Measurements from ENCODE around the gene TXNL4B. TPM values are rescaled to one million over a fixed set of nuclear protein-coding genes. Genes with fewer than 3 reads are reported as not detected.

TXNL4B gene
- total and polyA plus RNA-seq, 8 donors: 0.87 to 23.3 (median 6.5) TPM

GRCh38 chr16:72108353-72109102, 15.1 kb upstream of the TXNL4B start:
- WGBS, 5 donors: 83 to 92% (median 87%) methylated on average over 13 to 16 of the region's 16 CpGs

GRCh38 chr16:72107371-72107770, 14.0 kb upstream of the TXNL4B start:
- DNase-seq: no peak
- WGBS, 5 donors: 93 to 98% (median 95%) methylated on average over 12 to 17 of the region's 17 CpGs
- Histone ChIP-seq H3K4me3 (no peak overlapping the region), H3K9me3 (no peaks in the 10 kb centered on the region), H3K27ac (no peak overlapping the region), H3K27me3 (no peaks in the 10 kb centered on the region), H3K36me3 (peaks cover 97 to 100% (median 100%) of the 10 kb centered on the region in 4 donors), H3K4me1 (no peaks in the 10 kb centered on the region)
- intact Hi-C loops (cut with DNase I; ENCODE audit: low total_unique reads): no loop called here
- TF ChIP-seq POLR2AphosphoS5 (IDR thresholded peaks at IDR 0.05): no peak
- no peak for TF ChIP-seq EP300 (IDR thresholded peaks at IDR 0.05)
- TF ChIP-seq POLR2A (IDR thresholded peaks at IDR 0.05): no peak
- TF ChIP-seq CTCF (IDR thresholded peaks at IDR 0.05): no peak

More at GRCh38 chr16:72108353-72109102, 15.1 kb upstream of the TXNL4B start:
- H3K9me3 ChIP-seq: no peaks in the 10 kb centered on the region
- intact Hi-C loops (cut with DNase I; ENCODE audit: low total_unique reads): no loop called here
- peaks cover 92 to 100% (median 100%) of the 10 kb centered on the region in 4 donors for H3K36me3 ChIP-seq
- H3K27me3 ChIP-seq: no peaks in the 10 kb centered on the region
- DNase-seq: no peak
- H3K4me3 ChIP-seq: no peak overlapping the region
- no peak overlapping the region for H3K27ac ChIP-seq
- H3K4me1 ChIP-seq: no peaks in the 10 kb centered on the region
- TF ChIP-seq CTCF (IDR thresholded peaks at IDR 0.05): no peak
- no peak for TF ChIP-seq EP300 (IDR thresholded peaks at IDR 0.05)
- TF ChIP-seq POLR2AphosphoS5 (IDR thresholded peaks at IDR 0.05): no peak
- TF ChIP-seq POLR2A (IDR thresholded peaks at IDR 0.05): no peak

GRCh38 chr16:72105978-72106377, 12.6 kb upstream of the TXNL4B start:
- DNase-seq: no peak
- intact Hi-C loops (cut with DNase I; ENCODE audit: low total_unique reads): no loop called here
- WGBS, 5 donors: 92 to 98% (median 97%) methylated on average over 4 to 12 of the region's 12 CpGs

GRCh38 chr16:72104905-72105304, 11.5 kb upstream of the TXNL4B start:
- no peak for DNase-seq
- WGBS, 5 donors: 94 to 98% (median 95%) methylated on average over 6 to 9 of the region's 9 CpGs
- Histone ChIP-seq H3K36me3 (peaks cover 97 to 100% (median 100%) of the 10 kb centered on the region in 4 donors), H3K27me3 (no peaks in the 10 kb centered on the region), H3K27ac (no peak overlapping the region), H3K4me3 (no peak overlapping the region), H3K4me1 (no peaks in the 10 kb centered on the region), H3K9me3 (no peaks in the 10 kb centered on the region)
- intact Hi-C loops (cut with DNase I; ENCODE audit: low total_unique reads): no loop called here
- TF ChIP-seq POLR2A (IDR thresholded peaks at IDR 0.05): no peak

More at GRCh38 chr16:72105978-72106377, 12.6 kb upstream of the TXNL4B start:
- Histone ChIP-seq H3K4me3 (no peak overlapping the region), H3K4me1 (no peaks in the 10 kb centered on the region), H3K36me3 (peaks cover 97 to 100% (median 100%) of the 10 kb centered on the region in 4 donors), H3K9me3 (no peaks in the 10 kb centered on the region), H3K27me3 (no peaks in the 10 kb centered on the region), H3K27ac (no peak overlapping the region)
- TF ChIP-seq EP300 (IDR thresholded peaks at IDR 0.05) (no peak), POLR2A (IDR thresholded peaks at IDR 0.05) (no peak), CTCF (IDR thresholded peaks at IDR 0.05) (no peak), POLR2AphosphoS5 (IDR thresholded peaks at IDR 0.05) (no peak)

- no peak for TF ChIP-seq POLR2A (IDR thresholded peaks at IDR 0.05)
- TF ChIP-seq CTCF (IDR thresholded peaks at IDR 0.05): no peak
- TF ChIP-seq POLR2AphosphoS5 (IDR thresholded peaks at IDR 0.05): no peak
- TF ChIP-seq EP300 (IDR thresholded peaks at IDR 0.05): no peak
- Histone ChIP-seq H3K27ac (no peak overlapping the region), H3K4me3 (no peak overlapping the region), H3K4me1 (peaks cover 0 to 2% (median 0%) of the 10 kb centered on the region in 4 donors), H3K36me3 (peaks cover 96 to 100% (median 100%) of the 10 kb centered on the region in 4 donors), H3K9me3 (no peaks in the 10 kb centered on the region), H3K27me3 (no peaks in the 10 kb centered on the region)
- DNase-seq: no peak
- WGBS, 5 donors: 80 to 90% (median 89%) methylated on average over 10 of the region's 10 CpGs
- intact Hi-C loops (cut with DNase I; ENCODE audit: low total_unique reads): no loop called here
Observed at GRCh38 chr16:72101195-72101594, 7.8 kb upstream of the TXNL4B start.
